ENCODE results near the gene LOXHD1. TPM values are rescaled to one million over a fixed set of nuclear protein-coding genes. Genes with fewer than 3 reads are reported as not detected.

Gene LOXHD1
- total RNA-seq, 4 donors from 2014 or later = 0.16 TPM; not detected in 3

DNA sequence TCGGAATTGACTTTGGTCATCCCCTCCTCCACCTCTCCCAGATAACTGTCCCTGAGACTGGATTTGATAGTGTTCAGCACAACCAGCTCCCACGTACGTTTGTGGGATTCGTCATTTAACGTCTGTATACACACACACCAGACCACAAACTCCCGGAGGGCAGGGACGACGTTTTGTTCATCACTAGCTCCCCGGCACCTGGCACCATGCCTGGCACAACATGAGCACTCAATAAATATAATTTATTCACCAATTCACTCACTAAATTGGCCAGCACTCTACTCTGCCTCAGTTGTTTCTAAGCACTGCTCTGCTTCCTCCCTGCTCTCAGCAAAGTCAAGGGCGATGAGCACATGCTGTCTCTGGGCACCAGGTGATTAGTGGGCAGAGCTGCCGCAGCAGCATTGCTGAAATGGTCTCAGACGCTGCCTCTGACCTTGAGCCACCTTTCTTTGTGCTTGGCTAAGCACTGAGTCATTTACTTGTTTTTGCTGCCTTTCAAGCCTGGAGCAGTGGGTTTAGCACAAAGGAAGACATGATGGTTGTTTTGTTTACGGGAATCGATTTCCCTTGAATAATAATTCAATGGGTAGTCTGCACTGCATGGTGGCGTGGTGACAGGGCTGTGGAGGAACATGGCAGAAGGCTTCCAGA is 19.3 kb upstream of the LOXHD1 start:
- intact Hi-C loops (cut with DNase I; ENCODE audit: low total_unique reads) = no loop called here
- in situ Hi-C loops (cut with MboI; ENCODE audit: low pct_ligation_motif_present in 1 of 4, low pct_unique_long_range_greater_than_20kb in 1 of 4, low sequenced_read_pairs in 3 of 4) = no loop called here
- H3K4me3 ChIP-seq = no peak overlapping the region

DNA sequence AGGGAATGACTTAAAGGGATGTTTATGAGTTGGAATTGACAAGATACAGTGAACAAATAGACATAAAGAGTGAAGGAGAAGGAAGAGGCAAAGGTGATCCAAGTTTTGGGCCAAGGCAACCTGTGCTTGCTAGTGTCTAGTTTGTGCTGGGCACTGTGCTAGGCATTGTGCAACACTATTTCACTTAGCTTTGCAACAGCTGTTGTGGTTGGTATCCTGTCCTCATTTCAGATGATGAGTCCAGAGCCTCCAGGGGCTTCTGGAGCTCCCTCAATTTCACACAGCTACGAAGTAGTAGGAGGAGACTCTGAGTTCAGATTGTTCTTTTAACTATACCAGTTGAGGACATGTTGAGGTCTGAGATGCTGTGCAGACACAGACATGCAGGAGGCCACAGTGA is 18.1 kb upstream of the LOXHD1 start:
- DNase-seq = no peak
- H3K9me3 ChIP-seq = no peaks in the 10 kb centered on the region
- H3K27me3 ChIP-seq = no peaks in the 10 kb centered on the region
- H3K4me3 ChIP-seq = no peak overlapping the region
- TF ChIP-seq POLR2A (IDR thresholded peaks at IDR 0.05) = no peak
- TF ChIP-seq POLR2AphosphoS5 (IDR thresholded peaks at IDR 0.05) = no peak
- no peak for TF ChIP-seq EP300 (IDR thresholded peaks at IDR 0.05; ENCODE audit: low read depth)
- TF ChIP-seq, protein P1, sequence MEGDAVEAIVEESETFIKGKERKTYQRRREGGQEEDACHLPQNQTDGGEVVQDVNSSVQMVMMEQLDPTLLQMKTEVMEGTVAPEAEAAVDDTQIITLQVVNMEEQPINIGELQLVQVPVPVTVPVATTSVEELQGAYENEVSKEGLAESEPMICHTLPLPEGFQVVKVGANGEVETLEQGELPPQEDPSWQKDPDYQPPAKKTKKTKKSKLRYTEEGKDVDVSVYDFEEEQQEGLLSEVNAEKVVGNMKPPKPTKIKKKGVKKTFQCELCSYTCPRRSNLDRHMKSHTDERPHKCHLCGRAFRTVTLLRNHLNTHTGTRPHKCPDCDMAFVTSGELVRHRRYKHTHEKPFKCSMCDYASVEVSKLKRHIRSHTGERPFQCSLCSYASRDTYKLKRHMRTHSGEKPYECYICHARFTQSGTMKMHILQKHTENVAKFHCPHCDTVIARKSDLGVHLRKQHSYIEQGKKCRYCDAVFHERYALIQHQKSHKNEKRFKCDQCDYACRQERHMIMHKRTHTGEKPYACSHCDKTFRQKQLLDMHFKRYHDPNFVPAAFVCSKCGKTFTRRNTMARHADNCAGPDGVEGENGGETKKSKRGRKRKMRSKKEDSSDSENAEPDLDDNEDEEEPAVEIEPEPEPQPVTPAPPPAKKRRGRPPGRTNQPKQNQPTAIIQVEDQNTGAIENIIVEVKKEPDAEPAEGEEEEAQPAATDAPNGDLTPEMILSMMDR (IDR thresholded peaks at IDR 0.05) = no peak
- H3K4me1 ChIP-seq = no peaks in the 10 kb centered on the region
- in situ Hi-C loops (cut with MboI; ENCODE audit: low pct_ligation_motif_present in 1 of 4, low pct_unique_long_range_greater_than_20kb in 1 of 4, low sequenced_read_pairs in 3 of 4) (no loop called here), intact Hi-C loops (cut with DNase I; ENCODE audit: low total_unique reads) (no loop called here)
- H3K36me3 ChIP-seq = no peaks in the 10 kb centered on the region
- no peak overlapping the region for H3K27ac ChIP-seq
- 65% methylated on average over 1 of the region's 1 CpG; no CpG with 5 or more reads in 1 of the 2 donors for WGBS, 2 donors (ENCODE audit: low coverage in 1 of 2)

More for the DNA sequence above, 19.3 kb upstream of the LOXHD1 start:
- Histone ChIP-seq H3K36me3 (no peaks in the 10 kb centered on the region), H3K9me3 (no peaks in the 10 kb centered on the region), H3K27ac (no peak overlapping the region), H3K4me1 (no peaks in the 10 kb centered on the region), H3K27me3 (no peaks in the 10 kb centered on the region)
- no peak for TF ChIP-seq EP300 (IDR thresholded peaks at IDR 0.05; ENCODE audit: low read depth)
- TF ChIP-seq, protein P1 (IDR thresholded peaks at IDR 0.05) = no peak
- TF ChIP-seq POLR2AphosphoS5 (IDR thresholded peaks at IDR 0.05) = no peak
- TF ChIP-seq POLR2A (IDR thresholded peaks at IDR 0.05) = no peak
- 53 to 56% methylated on average over 7 to 15 of the region's 15 CpGs for WGBS, 2 donors (ENCODE audit: low coverage in 1 of 2)
- no peak for DNase-seq

DNA sequence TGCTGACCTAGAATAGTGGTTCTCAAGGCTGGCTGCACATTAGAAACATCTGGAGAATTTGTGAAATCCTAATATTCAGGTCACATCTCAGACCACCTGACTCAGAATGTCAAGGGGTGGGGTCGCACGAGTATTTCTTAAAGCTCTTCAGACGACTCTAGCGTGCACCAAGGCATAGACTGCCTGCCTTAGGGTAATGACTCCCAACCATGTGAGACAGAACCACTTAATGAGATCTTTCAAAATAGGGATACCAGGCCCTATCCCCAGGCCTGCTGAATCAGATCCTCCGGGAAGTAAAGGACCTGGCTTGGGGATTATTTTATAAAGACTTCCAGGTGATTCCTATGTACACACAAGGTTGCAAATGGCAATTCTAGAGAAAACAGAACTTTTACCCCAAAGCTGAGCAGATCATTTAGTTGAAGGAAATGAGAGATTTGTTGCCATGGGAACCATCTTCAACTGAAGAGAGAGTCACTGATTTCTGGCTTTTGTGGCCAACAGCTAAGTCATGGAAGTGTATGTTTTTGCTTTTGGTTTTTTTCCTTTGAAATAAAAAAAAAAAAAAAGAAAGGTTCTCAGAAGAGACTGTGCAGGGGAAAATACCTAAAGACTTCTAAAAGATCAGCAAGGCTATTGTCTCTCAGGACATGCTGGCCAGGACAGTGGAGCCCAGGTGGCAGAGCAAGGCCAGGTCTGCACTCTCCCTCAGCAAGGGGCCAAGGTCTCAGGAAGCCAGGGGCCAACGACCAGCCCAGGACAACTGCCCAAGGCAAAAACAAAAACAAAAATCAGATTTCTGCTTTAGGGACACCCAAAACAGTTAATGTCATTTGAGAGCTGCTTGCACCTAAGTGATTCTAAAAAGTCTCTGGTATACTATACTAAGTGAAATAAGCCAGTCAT is 15.3 kb upstream of the LOXHD1 start:
- 20 to 79% methylated on average over 1 to 6 of the region's 6 CpGs for WGBS, 2 donors (ENCODE audit: low coverage in 1 of 2)
- TF ChIP-seq POLR2AphosphoS5 (IDR thresholded peaks at IDR 0.05) = no peak
- no peak for TF ChIP-seq POLR2A (IDR thresholded peaks at IDR 0.05)
- TF ChIP-seq EP300 (IDR thresholded peaks at IDR 0.05; ENCODE audit: low read depth) = no peak
- TF ChIP-seq, protein P1 (IDR thresholded peaks at IDR 0.05) = no peak
- no peak for DNase-seq
- intact Hi-C loops (cut with DNase I; ENCODE audit: low total_unique reads) = no loop called here
- Histone ChIP-seq H3K27ac (no peak overlapping the region), H3K36me3 (no peaks in the 10 kb centered on the region), H3K4me1 (no peaks in the 10 kb centered on the region), H3K4me3 (no peak overlapping the region), H3K9me3 (no peaks in the 10 kb centered on the region), H3K27me3 (no peaks in the 10 kb centered on the region)
- in situ Hi-C loops (cut with MboI; ENCODE audit: low pct_ligation_motif_present in 1 of 4, low pct_unique_long_range_greater_than_20kb in 1 of 4, low sequenced_read_pairs in 3 of 4) = loop anchor here in 3 of 4 donors (25.0 kb wide), 2 partner anchors 110 to 385 kb away; no protein-coding TSS in a partner anchor

DNA sequence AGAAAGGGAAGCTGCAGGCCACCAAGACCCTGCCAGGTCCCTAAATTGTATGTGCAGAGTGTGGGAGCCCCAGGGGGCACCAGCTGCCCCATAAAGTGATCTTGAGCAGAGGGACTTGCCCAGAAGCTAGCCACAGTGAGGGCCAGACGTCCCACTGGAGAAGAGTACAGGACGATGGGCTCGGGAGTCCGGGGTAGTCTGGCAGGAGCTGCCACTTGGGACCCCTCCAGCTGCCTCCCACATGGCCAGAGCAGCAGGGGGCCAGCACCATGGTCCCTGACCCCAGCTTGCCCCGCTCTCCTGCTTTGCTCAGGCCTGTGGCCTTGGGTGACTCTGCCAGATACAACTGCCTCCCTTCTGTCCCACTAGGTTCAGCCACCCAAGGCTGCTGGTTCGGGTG is 11.7 kb upstream of the LOXHD1 start:
- WGBS, 2 donors (ENCODE audit: low coverage in 1 of 2) = 69% methylated on average over 6 of the region's 6 CpGs; no CpG with 5 or more reads in 1 of the 2 donors
- in situ Hi-C loops (cut with MboI; ENCODE audit: low pct_ligation_motif_present in 1 of 4, low pct_unique_long_range_greater_than_20kb in 1 of 4, low sequenced_read_pairs in 3 of 4) = loop anchor here in 3 of 4 donors (10.0 to 25.0 kb wide), 3 partner anchors 106 to 524 kb away; no protein-coding TSS in a partner anchor
- no peaks in the 10 kb centered on the region for H3K9me3 ChIP-seq

More for the DNA sequence above, 11.7 kb upstream of the LOXHD1 start:
- H3K4me3 ChIP-seq = no peak overlapping the region
- H3K27me3 ChIP-seq = no peaks in the 10 kb centered on the region
- no peaks in the 10 kb centered on the region for H3K4me1 ChIP-seq
- intact Hi-C loops (cut with DNase I; ENCODE audit: low total_unique reads) = no loop called here
- H3K36me3 ChIP-seq = no peaks in the 10 kb centered on the region
- H3K27ac ChIP-seq = no peak overlapping the region
- DNase-seq = no peak
- TF ChIP-seq, protein P1 (IDR thresholded peaks at IDR 0.05) = no peak
- no peak for TF ChIP-seq EP300 (IDR thresholded peaks at IDR 0.05; ENCODE audit: low read depth)
- no peak for TF ChIP-seq POLR2AphosphoS5 (IDR thresholded peaks at IDR 0.05)
- TF ChIP-seq POLR2A (IDR thresholded peaks at IDR 0.05) = no peak
